Measurements from ENCODE around the gene HDAC11. TPM values are rescaled to one million over a fixed set of nuclear protein-coding genes. Genes with fewer than 3 reads are reported as not detected.

The HDAC11 gene
- polyA plus RNA-seq, 1 donor (not counting 4 experiments of a cell fraction or from before 2014, with no cell fraction given), result 12.6 TPM

GRCh38 chr3:13545952-13546454, 65.9 kb downstream of the HDAC11 start:
- Histone ChIP-seq H4K20me1 (ENCODE audit: control insufficient read depth, extremely low read depth, insufficient read depth, low read length) (no peaks in the 10 kb centered on the region), H3K79me2 (ENCODE audit: control insufficient read depth, insufficient read depth, low read length) (no peaks in the 10 kb centered on the region), H3K27ac (ENCODE audit: control insufficient read depth, insufficient read depth, low read length) (no peak overlapping the region), H3K9ac (ENCODE audit: control insufficient read depth, extremely low read depth, insufficient read depth, low read length) (no peak overlapping the region), H3K9me1 (ENCODE audit: control insufficient read depth, extremely low read depth, insufficient read depth, low read length) (peaks cover 2% of the 10 kb centered on the region), H3K27me3 (ENCODE audit: control insufficient read depth, extremely low read depth, insufficient read depth, low read length) (peaks cover 4% of the 10 kb centered on the region), H3K9me3 (ENCODE audit: control insufficient read depth, low read depth, low read length) (no peaks in the 10 kb centered on the region), H3K4me3 (ENCODE audit: control insufficient read depth in 2 of 3, extremely low read depth in 1 of 3, insufficient read depth in 2 of 3, low read depth in 1 of 3, low read length in 3 of 3) (no peak overlapping the region), H3K36me3 (ENCODE audit: control insufficient read depth in 2 of 2, extremely low read depth in 1 of 2, insufficient read depth in 2 of 2, low read length in 2 of 2) (no peaks in the 10 kb centered on the region), H3K4me2 (ENCODE audit: control insufficient read depth, extremely low read depth, insufficient read depth, low read depth, low read length) (no peak overlapping the region), H3K4me1 (ENCODE audit: control insufficient read depth, extremely low read depth, insufficient read depth, low read length) (peaks cover 28% of the 10 kb centered on the region), H2AFZ (ENCODE audit: control insufficient read depth, low read length) (no peak overlapping the region)
- FAIRE-seq (no peak), DNase-seq (ENCODE audit: low read depth, low spot score) (no peak)
- TF ChIP-seq, protein P1, sequence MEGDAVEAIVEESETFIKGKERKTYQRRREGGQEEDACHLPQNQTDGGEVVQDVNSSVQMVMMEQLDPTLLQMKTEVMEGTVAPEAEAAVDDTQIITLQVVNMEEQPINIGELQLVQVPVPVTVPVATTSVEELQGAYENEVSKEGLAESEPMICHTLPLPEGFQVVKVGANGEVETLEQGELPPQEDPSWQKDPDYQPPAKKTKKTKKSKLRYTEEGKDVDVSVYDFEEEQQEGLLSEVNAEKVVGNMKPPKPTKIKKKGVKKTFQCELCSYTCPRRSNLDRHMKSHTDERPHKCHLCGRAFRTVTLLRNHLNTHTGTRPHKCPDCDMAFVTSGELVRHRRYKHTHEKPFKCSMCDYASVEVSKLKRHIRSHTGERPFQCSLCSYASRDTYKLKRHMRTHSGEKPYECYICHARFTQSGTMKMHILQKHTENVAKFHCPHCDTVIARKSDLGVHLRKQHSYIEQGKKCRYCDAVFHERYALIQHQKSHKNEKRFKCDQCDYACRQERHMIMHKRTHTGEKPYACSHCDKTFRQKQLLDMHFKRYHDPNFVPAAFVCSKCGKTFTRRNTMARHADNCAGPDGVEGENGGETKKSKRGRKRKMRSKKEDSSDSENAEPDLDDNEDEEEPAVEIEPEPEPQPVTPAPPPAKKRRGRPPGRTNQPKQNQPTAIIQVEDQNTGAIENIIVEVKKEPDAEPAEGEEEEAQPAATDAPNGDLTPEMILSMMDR (optimal IDR thresholded peaks at IDR 0.05 in 1 of 3, IDR thresholded peaks at IDR 0.05 in 1 of 3, conservative IDR thresholded peaks at IDR 0.05 in 1 of 3; ENCODE audit: extremely low read depth in 1 of 3, insufficient read depth in 2 of 3, low read length in 3 of 3), result no peak
- no peak for TF ChIP-seq EZH2 (IDR thresholded peaks at IDR 0.05; ENCODE audit: low read length)
- dilution Hi-C loops (cut with MboI; ENCODE audit: extremely low pct_ligation_motif_present, low sequenced_read_pairs), result no loop called here

- dilution Hi-C loops (cut with MboI; ENCODE audit: extremely low pct_ligation_motif_present, low sequenced_read_pairs), result no loop called here
- Histone ChIP-seq H4K20me1 (ENCODE audit: control insufficient read depth, extremely low read depth, insufficient read depth, low read length) (no peaks in the 10 kb centered on the region), H2AFZ (ENCODE audit: control insufficient read depth, low read length) (no peak overlapping the region), H3K9me3 (ENCODE audit: control insufficient read depth, low read depth, low read length) (no peaks in the 10 kb centered on the region), H3K9ac (ENCODE audit: control insufficient read depth, extremely low read depth, insufficient read depth, low read length) (no peak overlapping the region), H3K9me1 (ENCODE audit: control insufficient read depth, extremely low read depth, insufficient read depth, low read length) (peaks cover 2% of the 10 kb centered on the region), H3K4me3 (ENCODE audit: control insufficient read depth in 2 of 3, extremely low read depth in 1 of 3, insufficient read depth in 2 of 3, low read depth in 1 of 3, low read length in 3 of 3) (no peak overlapping the region), H3K27me3 (ENCODE audit: control insufficient read depth, extremely low read depth, insufficient read depth, low read length) (peaks cover 5% of the 10 kb centered on the region), H3K36me3 (ENCODE audit: control insufficient read depth in 2 of 2, extremely low read depth in 1 of 2, insufficient read depth in 2 of 2, low read length in 2 of 2) (no peaks in the 10 kb centered on the region), H3K79me2 (ENCODE audit: control insufficient read depth, insufficient read depth, low read length) (no peaks in the 10 kb centered on the region), H3K4me2 (ENCODE audit: control insufficient read depth, extremely low read depth, insufficient read depth, low read depth, low read length) (no peak overlapping the region), H3K4me1 (ENCODE audit: control insufficient read depth, extremely low read depth, insufficient read depth, low read length) (peaks cover 28% of the 10 kb centered on the region), H3K27ac (ENCODE audit: control insufficient read depth, insufficient read depth, low read length) (no peak overlapping the region)
- TF ChIP-seq EZH2 (IDR thresholded peaks at IDR 0.05; ENCODE audit: low read length), result no peak
- TF ChIP-seq, protein P1 (optimal IDR thresholded peaks at IDR 0.05 in 1 of 3, IDR thresholded peaks at IDR 0.05 in 1 of 3, conservative IDR thresholded peaks at IDR 0.05 in 1 of 3; ENCODE audit: extremely low read depth in 1 of 3, insufficient read depth in 2 of 3, low read length in 3 of 3), result no peak
- no peak for FAIRE-seq
- no peak for DNase-seq (ENCODE audit: low read depth, low spot score)
These were observed 66.6 kb downstream of the HDAC11 start for GRCh38 chr3:13546667-13547171.
